ENCODE measurements around the gene NAA20.

Gene NAA20

GRCh38 chr20:20079102-20079784 lies 62.1 kb downstream of the NAA20 start:
- DNase-seq: no peak

Measured in stimulated activated CD4-positive, alpha-beta T cell treated with anti-CD3 and anti-CD28 coated beads, Interleukin-4, amount 100 ng/mL, for 24 hours (primary cell).